Right atrium auricular region (tissue), 2 donors: ENCODE measurements around the gene FOXO3. TPM values are rescaled to one million over a fixed set of nuclear protein-coding genes. Genes with fewer than 3 reads are reported as not detected.

Source experiments
- DNase-seq: peaks from one replicate; pipeline ENCODE4 v3.0.0-alpha.2; 2019; ENCODE audit warnings: low spot score
- H3K27ac ChIP-seq, 2 donors: fragments of 200-600 bp; sonication (generic); 1 replicate in 1 of 2; 2 replicates in 1 of 2; pipeline ENCODE4 v1.5.1; 2016 to 2019
- H3K27me3 ChIP-seq, 2 donors: fragments of 200-600 bp; sonication (generic); one replicate each; pipeline versions ENCODE4 v1.5.1 to v1.6.0; 2017 to 2019
- H3K36me3 ChIP-seq: fragments of 200-600 bp; sonication (generic); one replicate; pipeline ENCODE4 v1.5.1; 2016
- H3K4me1 ChIP-seq, 2 donors: fragments of 200-600 bp; sonication (generic); one replicate each; pipeline versions ENCODE4 v1.5.1 to v1.6.0; 2017 to 2019
- H3K4me3 ChIP-seq, 2 donors: fragments of 200-600 bp; sonication (generic); 1 replicate in 1 of 2; 2 replicates in 1 of 2; pipeline ENCODE4 v1.5.1; 2017 to 2019; ENCODE audit warnings: mild to moderate bottlenecking in 1 of 2, moderate library complexity in 1 of 2
- H3K9me3 ChIP-seq, 2 donors: fragments of 200-600 bp; sonication (generic); one replicate each; pipeline ENCODE4 v1.5.1; 2019
- CTCF ChIP-seq, 2 donors: fragments of 200-600 bp; sonication (generic); IDR thresholded peaks; one replicate each; pipeline ENCODE4 v1.5.1; 2019; ENCODE audit warnings: antibody characterized with exemption in 2 of 2
- total RNA-seq, 2 donors: library from RNA; depleted of rRNA; stranded (reverse); fragments of >200 nt; gene quantifications; one replicate each; pipeline ENCODE4 v1.1.0, GENCODE V29; 2016

Gene FOXO3
- total RNA-seq = 10 to 100 TPM; 54.5 to 60.9 TPM

- Histone ChIP-seq H3K27ac (peak within 1 kb of the TSS; percentile 99 to 100), H3K4me1 (peaks cover 0 to 48% of the 10 kb centered on the region in 2 donors), H3K4me3 (peak within 1 kb of the TSS; percentile 81 to 85), H3K9me3 (no peaks in the 10 kb centered on the region), H3K36me3 (peaks cover 7% of the 10 kb centered on the region), H3K27me3 (no peaks in the 10 kb centered on the region)
- DNase-seq = peak; percentile 93
- TF ChIP-seq CTCF (IDR thresholded peaks at IDR 0.05) = no peak
Observed at GRCh38 chr6:108560463-108561308, at the start of gene FOXO3. Gene FOXO3, plus strand, starts transcription at chr6:108560917. Its CDS starts 292 bp downstream, at chr6:108561209.

- no peaks in the 10 kb centered on the region for H3K36me3 ChIP-seq
- no peak overlapping the region for H3K27ac ChIP-seq
- no peak for DNase-seq
- H3K4me3 ChIP-seq = no peak overlapping the region
- no peaks in the 10 kb centered on the region for H3K27me3 ChIP-seq
- no peaks in the 10 kb centered on the region for H3K4me1 ChIP-seq
- no peaks in the 10 kb centered on the region for H3K9me3 ChIP-seq
- TF ChIP-seq CTCF (IDR thresholded peaks at IDR 0.05) = peak in 1 of 2 donors; percentile 39
Observed at GRCh38 chr6:108518714-108519576, 41.8 kb upstream of the FOXO3 start.

GRCh38 chr6:108521616-108522107 lies 39.1 kb upstream of the FOXO3 start:
- no peak overlapping the region for H3K27ac ChIP-seq
- H3K4me3 ChIP-seq = no peak overlapping the region
- no peaks in the 10 kb centered on the region for H3K36me3 ChIP-seq
- no peaks in the 10 kb centered on the region for H3K4me1 ChIP-seq
- no peak for TF ChIP-seq CTCF (IDR thresholded peaks at IDR 0.05)
- no peak for DNase-seq
- H3K27me3 ChIP-seq = no peaks in the 10 kb centered on the region
- H3K9me3 ChIP-seq = no peaks in the 10 kb centered on the region

GRCh38 chr6:108523697-108524096 lies 37.0 kb upstream of the FOXO3 start:
- H3K36me3 ChIP-seq = no peaks in the 10 kb centered on the region
- H3K4me1 ChIP-seq = no peaks in the 10 kb centered on the region
- no peak for DNase-seq
- H3K27ac ChIP-seq = no peak overlapping the region
- H3K27me3 ChIP-seq = no peaks in the 10 kb centered on the region
- no peak overlapping the region for H3K4me3 ChIP-seq
- no peak for TF ChIP-seq CTCF (IDR thresholded peaks at IDR 0.05)
- H3K9me3 ChIP-seq = no peaks in the 10 kb centered on the region

- DNase-seq = no peak
- TF ChIP-seq CTCF (IDR thresholded peaks at IDR 0.05) = no peak
- Histone ChIP-seq H3K27ac (no peak overlapping the region), H3K9me3 (no peaks in the 10 kb centered on the region), H3K4me3 (no peak overlapping the region), H3K36me3 (no peaks in the 10 kb centered on the region), H3K27me3 (no peaks in the 10 kb centered on the region), H3K4me1 (no peaks in the 10 kb centered on the region)
Observed at GRCh38 chr6:108524528-108525248, 36.0 kb upstream of the FOXO3 start.
